HG02571 (cell line): ENCODE data around the gene LMF2.
"Not testable (repeated sequence)": the region's sequence is repeated elsewhere in the genome, so short reads cannot be mapped to it uniquely, and the experiment has no call there.

ENCODE experiments used
- ATAC-seq: cut with Tn5 transposase; IDR thresholded peaks from one replicate; pipeline ENCODE4 v1.9.1; 2021; ENCODE audit warnings: mild to moderate bottlenecking, moderate library complexity; ENCODE audit not compliant: unreplicated experiment

The LMF2 gene, protein sequence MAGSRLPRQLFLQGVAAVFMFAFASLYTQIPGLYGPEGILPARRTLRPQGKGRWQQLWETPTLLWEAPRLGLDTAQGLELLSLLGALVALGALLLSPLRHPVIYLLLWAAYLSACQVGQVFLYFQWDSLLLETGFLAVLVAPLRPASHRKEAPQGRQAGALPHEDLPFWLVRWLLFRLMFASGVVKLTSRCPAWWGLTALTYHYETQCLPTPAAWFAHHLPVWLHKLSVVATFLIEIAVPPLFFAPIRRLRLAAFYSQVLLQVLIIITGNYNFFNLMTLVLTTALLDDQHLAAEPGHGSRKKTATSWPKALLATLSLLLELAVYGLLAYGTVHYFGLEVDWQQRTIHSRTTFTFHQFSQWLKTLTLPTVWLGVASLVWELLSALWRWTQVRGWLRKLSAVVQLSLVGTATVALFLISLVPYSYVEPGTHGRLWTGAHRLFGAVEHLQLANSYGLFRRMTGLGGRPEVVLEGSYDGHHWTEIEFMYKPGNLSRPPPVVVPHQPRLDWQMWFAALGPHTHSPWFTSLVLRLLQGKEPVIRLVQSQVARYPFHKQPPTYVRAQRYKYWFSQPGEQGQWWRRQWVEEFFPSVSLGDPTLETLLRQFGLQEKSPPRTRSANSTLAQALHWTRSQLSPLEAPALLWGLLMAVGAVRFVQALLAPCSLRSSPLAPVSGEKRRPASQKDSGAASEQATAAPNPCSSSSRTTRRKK

DNA sequence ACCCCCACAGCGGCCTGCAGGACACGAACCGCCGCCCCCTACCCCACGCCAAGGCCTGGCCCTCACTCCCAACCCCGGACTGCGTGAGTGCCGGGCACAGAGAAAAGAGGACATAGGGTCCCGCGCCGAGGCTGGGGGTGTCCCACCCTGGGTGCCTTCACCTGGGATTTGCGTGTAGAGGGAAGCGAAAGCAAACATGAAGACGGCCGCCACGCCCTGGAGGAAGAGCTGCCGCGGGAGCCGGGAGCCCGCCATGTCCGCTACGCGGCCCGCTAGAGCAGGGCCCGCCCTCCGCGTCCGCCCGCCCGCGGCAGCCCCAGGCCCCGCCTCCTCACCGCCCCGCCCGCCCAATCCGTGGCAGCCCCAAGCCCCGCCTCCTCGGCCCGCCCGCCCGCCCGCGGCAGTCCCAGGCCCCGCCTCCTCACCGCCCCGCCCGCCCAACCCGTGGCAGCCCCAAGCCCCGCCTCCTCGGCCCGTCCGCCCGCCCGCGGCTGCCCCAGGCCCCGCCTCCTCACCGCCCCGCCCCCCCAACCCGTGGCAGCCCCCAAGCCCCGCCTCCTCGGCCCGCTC, at the start of gene LMF2:
Gene LMF2 (minus strand): TSS at position 282 of the 570 bp plus-strand sequence. CDS start 27 bp downstream, at position 255.
- ATAC-seq = peak; percentile 44

DNA sequence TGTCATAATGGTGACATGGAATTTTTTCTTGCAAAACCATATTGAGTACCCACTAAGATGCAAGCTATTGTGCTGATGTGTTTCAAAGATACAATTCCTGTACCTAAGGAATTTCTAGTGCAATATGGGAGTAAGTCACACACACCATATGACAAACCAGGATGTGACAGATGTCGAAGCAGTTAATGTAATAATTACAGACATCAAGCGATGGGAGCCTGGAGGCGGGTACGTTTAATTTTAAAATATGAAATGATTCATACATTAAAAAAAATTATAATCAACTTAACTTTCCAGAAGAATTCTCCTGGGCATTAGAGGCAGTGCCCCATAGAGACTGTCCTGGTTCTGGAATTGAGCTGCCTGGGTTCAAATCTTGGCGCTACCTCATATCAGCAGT, 49.2 kb upstream of the LMF2 start:
- ATAC-seq = no peak

- no peak for ATAC-seq
Measured at GRCh38 chr22:50553310-50553709, 45.8 kb upstream of the LMF2 start.

- ATAC-seq = no peak
Measured at GRCh38 chr22:50551160-50551752, 43.8 kb upstream of the LMF2 start.

DNA sequence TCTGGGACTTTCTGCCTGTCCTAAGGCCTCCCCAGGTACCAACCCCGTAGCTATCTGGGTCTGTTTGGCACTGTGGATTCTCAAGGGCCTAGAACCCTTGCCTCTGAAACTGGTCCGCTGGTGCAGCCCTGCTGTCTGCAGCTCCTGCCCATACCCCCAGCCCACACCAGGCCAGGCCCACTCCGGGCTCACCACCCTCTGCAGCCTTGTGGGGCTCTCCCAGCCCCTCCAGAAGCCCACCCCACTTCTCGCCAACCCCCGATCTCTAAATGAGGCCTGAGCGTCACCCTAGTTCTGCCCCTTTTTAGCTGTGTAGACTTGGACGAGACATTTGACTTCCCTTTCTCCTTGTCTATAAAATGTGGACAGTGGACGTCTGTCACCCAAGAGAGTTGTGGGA, 42.9 kb upstream of the LMF2 start:
- no peak for ATAC-seq

DNA sequence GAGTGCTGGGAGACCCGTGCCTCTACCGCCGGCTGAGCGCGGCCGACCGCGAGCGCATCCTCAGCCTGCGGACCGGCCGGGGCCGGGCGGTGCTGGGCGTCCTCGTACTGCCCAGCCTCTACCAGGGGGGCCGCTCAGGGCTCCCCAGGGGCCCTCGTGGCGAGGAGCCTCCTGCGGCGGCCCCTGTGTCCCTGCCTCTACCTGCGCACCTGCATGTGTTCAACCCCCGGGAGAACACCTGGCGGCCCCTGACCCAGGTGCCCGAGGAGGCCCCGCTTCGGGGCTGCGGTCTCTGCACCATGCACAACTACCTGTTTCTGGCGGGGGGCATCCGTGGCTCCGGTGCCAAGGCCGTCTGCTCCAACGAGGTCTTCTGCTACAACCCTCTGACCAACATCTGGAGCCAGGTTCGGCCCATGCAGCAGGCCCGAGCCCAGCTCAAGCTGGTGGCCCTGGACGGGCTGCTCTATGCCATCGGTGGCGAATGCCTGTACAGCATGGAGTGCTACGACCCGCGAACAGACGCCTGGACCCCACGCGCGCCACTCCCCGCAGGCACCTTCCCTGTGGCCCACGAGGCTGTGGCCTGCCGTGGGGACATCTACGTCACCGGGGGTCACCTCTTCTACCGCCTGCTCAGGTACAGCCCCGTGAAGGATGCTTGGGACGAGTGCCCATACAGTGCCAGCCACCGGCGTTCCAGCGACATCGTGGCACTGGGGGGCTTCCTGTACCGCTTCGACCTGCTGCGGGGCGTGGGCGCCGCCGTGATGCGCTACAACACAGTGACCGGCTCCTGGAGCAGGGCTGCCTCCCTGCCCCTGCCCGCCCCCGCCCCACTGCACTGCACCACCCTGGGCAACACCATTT, 41.7 kb upstream of the LMF2 start:
- ATAC-seq = no peak

DNA sequence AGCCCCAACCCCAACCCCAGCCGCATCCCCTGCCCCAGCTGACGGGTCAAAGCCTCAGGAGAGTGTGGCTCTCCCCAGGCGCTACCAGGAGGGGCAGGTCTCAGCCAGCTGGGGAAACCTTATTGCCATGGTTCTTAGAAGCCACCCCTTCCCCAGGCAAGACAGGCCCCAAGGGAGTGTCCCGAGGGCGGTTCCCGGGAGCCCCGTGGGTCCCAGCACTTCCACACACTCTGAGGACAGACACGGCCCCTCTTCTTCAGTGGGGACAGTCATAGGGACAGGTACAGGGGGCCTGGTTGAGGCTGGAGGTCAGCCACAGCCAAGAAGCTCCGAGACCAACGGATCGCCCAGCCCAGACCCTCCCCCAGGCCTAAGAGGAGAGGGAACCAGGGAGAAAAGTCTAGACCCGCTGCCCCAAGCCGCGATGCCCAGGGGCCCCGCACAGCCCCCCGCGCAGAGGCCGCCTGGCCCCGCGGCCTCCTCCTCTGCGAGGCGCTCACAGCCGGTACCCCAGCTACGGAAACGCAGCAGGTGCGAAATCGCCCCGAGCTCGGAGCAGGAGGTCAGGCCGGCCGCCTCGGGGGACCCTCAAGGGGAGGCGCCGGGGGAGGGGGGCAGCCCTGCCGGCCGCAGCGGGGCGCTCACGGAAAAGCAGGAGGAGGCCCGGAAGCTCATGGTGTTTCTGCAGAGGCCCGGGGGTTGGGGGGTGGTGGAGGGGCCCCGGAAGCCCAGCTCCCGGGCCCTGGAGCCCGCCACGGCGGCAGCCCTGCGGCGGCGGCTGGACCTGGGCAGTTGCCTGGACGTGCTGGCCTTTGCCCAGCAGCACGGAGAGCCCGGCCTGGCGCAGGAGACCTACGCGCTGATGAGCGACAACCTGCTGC, 40.8 kb upstream of the LMF2 start:
- no peak for ATAC-seq

DNA sequence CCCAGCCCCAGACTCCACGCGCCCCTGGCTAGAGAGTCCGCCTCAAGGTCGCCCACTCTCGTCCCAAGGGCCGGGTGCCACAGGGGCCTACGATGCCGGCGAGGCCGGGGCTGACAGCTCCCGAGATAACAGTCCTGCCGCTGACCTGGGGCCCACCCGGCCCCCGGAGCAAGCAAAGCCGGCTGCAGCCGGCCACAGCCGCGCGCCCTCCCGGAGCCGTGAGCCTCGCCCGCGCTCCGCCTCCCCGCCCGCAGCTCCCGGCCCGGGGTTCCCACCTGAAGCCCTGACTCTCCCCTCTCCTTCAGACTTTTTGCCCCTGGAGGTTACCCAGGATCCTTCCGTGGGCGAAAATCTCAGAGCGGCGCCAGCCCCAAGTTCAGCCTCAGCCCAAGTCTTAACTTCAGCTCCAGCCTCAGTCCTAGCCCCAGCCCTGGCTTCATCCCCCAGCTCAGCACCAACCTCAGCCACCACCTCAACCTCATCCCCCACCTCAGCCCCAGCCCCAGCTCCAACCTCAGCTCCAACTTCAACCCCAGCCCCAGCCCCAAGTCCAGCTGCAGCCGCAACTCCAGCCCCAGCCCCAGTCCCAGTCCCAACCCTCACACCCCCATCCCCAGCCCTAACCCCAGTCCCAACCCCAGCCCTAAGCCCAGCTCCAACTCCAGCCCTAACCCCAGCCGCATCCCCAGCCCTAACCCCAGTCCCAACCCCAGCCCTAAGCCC, 39.9 kb upstream of the LMF2 start:
- ATAC-seq = no peak

- no peak for ATAC-seq
Measured at GRCh38 chr22:50546326-50547262, 39.1 kb upstream of the LMF2 start.

DNA sequence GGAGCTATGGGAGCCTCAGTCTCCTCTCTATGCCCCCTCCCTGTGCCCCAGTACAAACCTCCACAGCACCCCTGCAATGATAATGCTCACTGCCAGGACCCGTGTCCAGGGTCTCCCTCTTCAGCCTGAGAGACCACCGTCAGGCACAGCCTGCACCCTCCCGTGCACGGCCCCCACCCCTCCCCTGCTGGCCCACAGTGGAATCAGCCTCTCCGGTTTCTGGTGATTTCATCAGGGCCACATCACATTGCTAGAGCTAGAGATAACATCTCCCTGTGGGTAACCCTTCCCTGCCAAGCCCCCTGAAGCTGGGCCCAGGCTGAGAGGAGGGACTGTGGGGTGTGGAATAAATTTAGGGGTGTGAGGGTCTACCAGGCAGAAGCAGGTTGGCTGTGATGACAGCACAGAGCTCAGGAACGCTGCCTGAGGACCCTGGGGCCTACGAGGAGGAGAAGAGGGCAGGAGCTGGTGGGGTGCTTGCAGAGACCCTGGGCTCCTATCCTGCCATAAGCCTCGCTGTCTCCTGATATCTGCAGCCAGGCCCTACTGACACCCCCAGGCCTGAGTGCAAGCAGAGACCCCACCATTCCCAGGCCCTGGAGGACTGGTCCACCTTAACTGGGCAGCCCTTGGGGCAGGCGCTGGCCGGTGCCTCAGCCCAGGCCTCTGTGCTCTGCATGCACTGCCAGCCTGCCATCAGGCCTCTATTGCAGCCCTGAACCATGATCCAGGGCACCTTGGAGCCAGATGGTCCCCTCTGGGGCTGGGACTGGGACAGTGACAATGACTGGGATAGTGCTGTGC, 38.2 kb upstream of the LMF2 start, which contains the start of gene KLHDC7B:
Gene KLHDC7B (plus strand): TSS at position 378 of the 804 bp plus-strand sequence. CDS start 345 bp downstream, at position 723.
- ATAC-seq = no peak

- no peak for ATAC-seq
Measured at GRCh38 chr22:50544746-50545253, 37.3 kb upstream of the LMF2 start.

- no peak for ATAC-seq
Measured at GRCh38 chr22:50544078-50544745, 36.7 kb upstream of the LMF2 start.

- no peak for ATAC-seq
Measured at GRCh38 chr22:50542416-50542927, 35.0 kb upstream of the LMF2 start.

DNA sequence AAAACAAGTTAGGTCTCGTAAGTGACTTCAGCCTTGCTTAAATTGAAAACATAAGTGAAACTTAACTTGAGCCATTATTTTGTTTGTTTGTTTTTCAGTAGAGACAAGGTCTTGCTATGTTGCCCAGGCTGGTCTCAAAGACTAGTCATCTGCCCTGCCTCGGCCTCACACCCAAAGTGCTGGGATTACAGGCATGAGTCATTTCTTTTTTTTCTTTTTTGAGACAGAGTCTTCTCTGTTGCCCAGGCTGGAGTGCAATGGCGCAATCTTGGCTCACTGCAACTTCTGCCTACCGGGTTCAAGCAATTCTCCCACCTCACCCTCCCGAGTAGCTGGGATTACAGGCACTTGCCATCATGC, 34.1 kb upstream of the LMF2 start:
- ATAC-seq = not testable (repeated sequence)

DNA sequence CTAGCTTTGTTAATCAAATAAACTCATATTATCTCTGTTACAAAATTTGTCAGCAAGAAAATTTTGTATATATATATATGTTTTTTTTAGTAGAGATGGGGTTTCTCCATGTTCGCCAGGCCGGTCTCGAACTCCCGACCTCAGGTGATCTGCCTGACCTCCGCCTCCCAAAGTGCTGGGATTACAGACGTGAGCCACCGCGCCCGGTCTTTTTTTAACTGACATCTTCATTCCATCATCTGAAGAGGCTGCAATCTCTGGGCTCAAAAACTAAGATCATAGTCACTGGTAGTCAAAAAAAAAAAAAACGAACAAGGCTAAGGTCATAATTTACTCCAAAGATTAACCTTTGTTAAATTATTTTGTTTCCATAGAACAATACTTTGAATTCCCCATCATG, 32.9 kb upstream of the LMF2 start:
- ATAC-seq = no peak

DNA sequence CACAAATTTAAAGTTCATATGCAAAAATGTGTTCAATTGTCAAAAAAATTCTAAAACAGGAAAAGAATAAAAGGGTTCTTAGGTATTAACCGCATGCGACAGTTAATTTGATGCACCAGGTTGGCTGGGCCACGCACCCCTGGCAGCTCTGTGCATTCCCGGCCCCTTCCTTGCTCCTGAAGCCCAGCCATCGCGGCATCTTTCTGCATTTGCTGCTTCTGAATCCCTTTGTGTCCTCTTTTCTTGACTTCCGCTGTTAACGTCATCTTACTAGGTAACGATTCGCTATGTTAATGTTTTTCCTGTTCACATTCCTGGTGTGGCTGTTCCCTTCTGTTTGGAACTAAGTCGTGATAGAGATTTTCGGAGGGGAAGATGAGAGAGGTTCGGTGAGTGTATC, 30.3 kb upstream of the LMF2 start:
- no peak for ATAC-seq
